Natural killer cell (primary cell): ENCODE data around the gene MAP3K6. TPM values are rescaled to one million over a fixed set of nuclear protein-coding genes. Genes with fewer than 3 reads are reported as not detected.
A peak's percentile ranks its signal among the peaks of the same experiment; 100 is the strongest.

Experiments used
- ATAC-seq, 3 donors: fragments of 150-1000 bp in 2 of 3; fragments of 200-7000 bp in 1 of 3; cut with Tn5 transposase; 1 replicate in 1 of 3; 2 replicates in 2 of 3; pipeline ENCODE4 v1.10.0; 2021; ENCODE audit warnings: mild to moderate bottlenecking in 2 of 3, moderate library complexity in 2 of 3
- DNase-seq, 2 donors: peaks; one replicate each; pipeline versions ENCODE4 v3.0.0 to v3.0.0-alpha.2; 2013 to 2021; ENCODE audit warnings: mixed read lengths in 1 of 2
- H3K27ac ChIP-seq: one replicate; pipeline ENCODE4 v1.5.1; 2013; ENCODE audit warnings: mild to moderate bottlenecking, low read length
- H3K27me3 ChIP-seq: one replicate; pipeline ENCODE4 v1.6.1; 2013; ENCODE audit warnings: low read length; ENCODE audit not compliant: control insufficient read depth, insufficient read depth
- H3K36me3 ChIP-seq: one replicate; pipeline ENCODE4 v1.6.1; 2013; ENCODE audit warnings: low read length; ENCODE audit not compliant: control insufficient read depth, insufficient read depth
- H3K4me1 ChIP-seq: one replicate; pipeline ENCODE4 v1.6.1; 2013; ENCODE audit warnings: low read length; ENCODE audit not compliant: control insufficient read depth, insufficient read depth
- H3K4me3 ChIP-seq: one replicate; pipeline ENCODE4 v1.5.1; 2013; ENCODE audit warnings: low read length
- H3K9me3 ChIP-seq: one replicate; pipeline ENCODE4 v1.6.1; 2013; ENCODE audit warnings: low read length; ENCODE audit not compliant: control insufficient read depth, insufficient read depth
- H3K27ac Mint-ChIP-seq, 2 donors: one replicate each; pipeline ENCODE4 v1.8.0; 2022; ENCODE audit warnings: mild to moderate bottlenecking in 2 of 2, mixed read lengths in 2 of 2, moderate library complexity in 1 of 2
- H3K27me3 Mint-ChIP-seq, 2 donors: one replicate each; pipeline ENCODE4 v1.8.0; 2022; ENCODE audit warnings: low read depth in 2 of 2, mixed read lengths in 2 of 2
- H3K36me3 Mint-ChIP-seq: one replicate; pipeline ENCODE4 v1.8.0; 2022; ENCODE audit warnings: mixed read lengths
- H3K4me1 Mint-ChIP-seq, 2 donors: one replicate each; pipeline ENCODE4 v1.8.0; 2022; ENCODE audit warnings: mixed read lengths in 2 of 2
- H3K4me3 Mint-ChIP-seq: one replicate; pipeline ENCODE4 v1.8.0; 2022; ENCODE audit warnings: mild to moderate bottlenecking, moderate library complexity, mixed read lengths
- H3K9me3 Mint-ChIP-seq, 2 donors: one replicate each; pipeline ENCODE4 v1.8.0; 2022; ENCODE audit warnings: mixed read lengths in 2 of 2
- WGBS: methylation state at CpG from one replicate; pipeline ENCODE4 v1.1.7; 2013; ENCODE audit warnings: missing lambda C conversion rate; ENCODE audit not compliant: insufficient coverage; 5-methylcytosine and 5-hydroxymethylcytosine counted together
- intact Hi-C: fragments of 100-400 bp; cut with micrococcal nuclease; formaldehyde crosslinking; loops from one replicate; pipeline ENCODE4 v1.14.2; 2022
- total RNA-seq, 4 donors: library from RNA; stranded (reverse); fragments of 120-200 nt in 1 of 4; gene quantifications; one replicate each; pipeline versions ENCODE4 v1.2.3 to v1.2.4, GENCODE V29; 2013 to 2022
- TF ChIP-seq, protein P1 (sequence below): fragments of 200-600 bp; IDR thresholded peaks from one replicate; pipeline ENCODE4 v1.8.0; 2022; ENCODE audit warnings: antibody characterized with exemption

The MAP3K6 gene
- total RNA-seq, 3 donors from 2014 or later (not counting 1 experiment from before 2014, with no cell fraction given) = 8.2 to 15.1 (median 12.1) TPM

DNA sequence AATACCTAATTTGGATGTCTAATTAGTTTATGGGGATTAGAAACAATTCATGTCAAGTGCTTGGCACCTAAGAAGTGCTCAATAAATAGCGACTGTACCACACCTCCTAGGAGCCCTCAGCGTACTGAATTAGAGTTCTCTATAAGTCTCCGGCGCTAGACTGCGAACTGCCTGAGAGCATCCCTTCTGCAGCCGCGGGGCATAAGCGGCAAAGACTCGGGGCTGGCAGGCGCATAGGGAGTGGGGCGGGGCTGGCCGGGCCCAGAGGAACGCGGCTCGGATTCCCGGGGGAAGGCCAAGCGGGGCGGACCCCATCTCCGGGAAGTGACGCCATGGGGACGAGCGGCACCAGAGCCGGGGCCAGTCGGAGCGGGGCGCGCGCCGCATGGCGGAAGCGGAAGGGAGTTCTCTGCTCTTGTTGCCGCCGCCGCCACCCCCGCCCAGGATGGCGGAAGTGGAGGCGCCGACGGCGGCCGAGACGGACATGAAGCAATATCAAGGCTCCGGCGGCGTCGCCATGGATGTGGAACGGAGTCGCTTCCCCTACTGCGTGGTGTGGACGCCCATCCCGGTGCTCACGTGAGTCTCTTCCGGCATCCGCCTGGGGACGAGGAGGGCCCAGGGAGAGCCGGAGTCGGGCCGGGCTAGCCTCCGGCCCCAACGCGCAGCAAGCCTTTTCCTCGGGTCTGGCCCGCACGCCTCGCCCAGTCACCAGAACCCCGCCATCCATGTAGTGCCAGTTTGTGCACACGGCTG, 44.8 kb downstream of the MAP3K6 start, which contains the start of gene TMEM222:
TMEM222 (plus strand) TSS at position 351 of the 756 bp plus-strand sequence; CDS start at position 386, 35 bp downstream.
- WGBS = under 1% methylated on average over 67 of the region's 67 CpGs
- Histone ChIP-seq H3K4me3 (peak within 1 kb of the TSS; percentile 97), H3K27me3 (no peaks in the 10 kb centered on the region), H3K9me3 (no peaks in the 10 kb centered on the region), H3K4me1 (peaks cover 16% of the 10 kb centered on the region), H3K36me3 (peaks cover 22% of the 10 kb centered on the region), H3K27ac (peak within 1 kb of the TSS; percentile 89)
- peak; percentile 94 to 98 for DNase-seq
- H3K9me3 Mint-ChIP-seq = no peaks in the 10 kb centered on the region
- TF ChIP-seq, protein P1, sequence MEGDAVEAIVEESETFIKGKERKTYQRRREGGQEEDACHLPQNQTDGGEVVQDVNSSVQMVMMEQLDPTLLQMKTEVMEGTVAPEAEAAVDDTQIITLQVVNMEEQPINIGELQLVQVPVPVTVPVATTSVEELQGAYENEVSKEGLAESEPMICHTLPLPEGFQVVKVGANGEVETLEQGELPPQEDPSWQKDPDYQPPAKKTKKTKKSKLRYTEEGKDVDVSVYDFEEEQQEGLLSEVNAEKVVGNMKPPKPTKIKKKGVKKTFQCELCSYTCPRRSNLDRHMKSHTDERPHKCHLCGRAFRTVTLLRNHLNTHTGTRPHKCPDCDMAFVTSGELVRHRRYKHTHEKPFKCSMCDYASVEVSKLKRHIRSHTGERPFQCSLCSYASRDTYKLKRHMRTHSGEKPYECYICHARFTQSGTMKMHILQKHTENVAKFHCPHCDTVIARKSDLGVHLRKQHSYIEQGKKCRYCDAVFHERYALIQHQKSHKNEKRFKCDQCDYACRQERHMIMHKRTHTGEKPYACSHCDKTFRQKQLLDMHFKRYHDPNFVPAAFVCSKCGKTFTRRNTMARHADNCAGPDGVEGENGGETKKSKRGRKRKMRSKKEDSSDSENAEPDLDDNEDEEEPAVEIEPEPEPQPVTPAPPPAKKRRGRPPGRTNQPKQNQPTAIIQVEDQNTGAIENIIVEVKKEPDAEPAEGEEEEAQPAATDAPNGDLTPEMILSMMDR = no peak
- peaks cover 0 to 7% of the 10 kb centered on the region in 2 donors for H3K27me3 Mint-ChIP-seq
- intact Hi-C loops = loop anchor here (1.0 to 2.0 kb wide), 2 partner anchors 19 to 35 kb away; no protein-coding TSS in a partner anchor
- ATAC-seq = peak; percentile 96 to 99 (median 97)
- H3K4me3 Mint-ChIP-seq = peak within 1 kb of the TSS; percentile 92
- peaks cover 33 to 48% of the 10 kb centered on the region in 2 donors for H3K4me1 Mint-ChIP-seq
- H3K36me3 Mint-ChIP-seq = no peaks in the 10 kb centered on the region
- H3K27ac Mint-ChIP-seq = peak within 1 kb of the TSS; percentile 86 to 93

DNA sequence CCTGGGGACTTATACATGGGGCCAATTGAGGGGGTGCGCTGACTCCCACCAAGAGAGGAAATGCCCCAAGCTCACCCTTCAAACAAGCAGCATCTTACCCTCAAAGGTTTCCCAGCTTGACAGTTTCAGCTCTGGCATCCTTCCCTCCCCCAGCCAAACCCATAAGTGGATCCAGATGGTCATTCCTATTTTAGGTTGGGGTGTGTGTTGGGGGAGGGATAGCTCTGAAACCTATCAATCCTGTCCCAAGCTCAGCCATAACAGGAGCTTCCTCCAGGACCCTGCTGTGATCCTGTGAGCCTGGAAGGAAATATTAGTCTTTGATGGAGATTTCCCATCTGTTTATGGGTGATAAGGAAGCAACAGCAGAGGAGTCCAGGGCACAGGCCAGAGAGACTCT, 48.2 kb downstream of the MAP3K6 start:
- Histone ChIP-seq H3K4me3 (no peak overlapping the region), H3K27ac (no peak overlapping the region), H3K9me3 (no peaks in the 10 kb centered on the region), H3K4me1 (peaks cover 14% of the 10 kb centered on the region), H3K27me3 (no peaks in the 10 kb centered on the region), H3K36me3 (no peaks in the 10 kb centered on the region)
- Mint-ChIP-seq H3K36me3 (no peaks in the 10 kb centered on the region), H3K9me3 (no peaks in the 10 kb centered on the region), H3K27me3 (peaks cover 0 to 7% of the 10 kb centered on the region in 2 donors), H3K4me1 (peaks cover 12 to 19% of the 10 kb centered on the region in 2 donors), H3K27ac (no peak overlapping the region), H3K4me3 (no peak overlapping the region)
- intact Hi-C loops = no loop called here
- DNase-seq = no peak
- ATAC-seq = no peak
- TF ChIP-seq, protein P1 = no peak
- 70% methylated on average over 1 of the region's 1 CpG for WGBS

DNA sequence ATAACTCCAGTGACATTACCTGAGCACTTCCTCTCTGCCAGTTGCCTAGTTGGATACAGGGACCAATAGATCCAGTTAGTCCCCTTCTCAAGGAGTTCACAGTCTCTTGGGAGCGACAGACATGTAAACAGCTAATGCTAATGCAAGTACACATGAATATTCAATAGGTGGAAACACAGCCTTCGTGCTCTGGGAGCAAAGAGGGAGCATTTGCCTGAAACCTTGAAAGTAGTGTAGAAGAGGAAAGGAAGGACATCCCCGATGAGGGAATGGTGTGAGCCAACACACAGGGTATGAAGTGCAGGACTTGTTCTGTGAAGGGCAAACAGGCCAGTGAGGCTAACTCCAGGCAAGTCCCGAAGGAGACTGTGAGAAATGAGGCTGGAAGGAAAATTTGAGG, 48.6 kb downstream of the MAP3K6 start:
- Mint-ChIP-seq H3K27ac (no peak overlapping the region), H3K27me3 (peaks cover 0 to 7% of the 10 kb centered on the region in 2 donors), H3K9me3 (no peaks in the 10 kb centered on the region), H3K4me3 (no peak overlapping the region), H3K4me1 (peaks cover 8 to 16% of the 10 kb centered on the region in 2 donors), H3K36me3 (no peaks in the 10 kb centered on the region)
- Histone ChIP-seq H3K9me3 (no peaks in the 10 kb centered on the region), H3K4me3 (no peak overlapping the region), H3K27me3 (no peaks in the 10 kb centered on the region), H3K4me1 (peaks cover 10% of the 10 kb centered on the region), H3K27ac (no peak overlapping the region), H3K36me3 (no peaks in the 10 kb centered on the region)
- WGBS = 56% methylated on average over 4 of the region's 4 CpGs
- ATAC-seq = no peak
- TF ChIP-seq, protein P1 = no peak
- DNase-seq = no peak
- intact Hi-C loops = no loop called here
